ENCODE measurements around the gene KDM8.
A peak's percentile ranks its signal among the peaks of the same experiment; 100 is the strongest.

The KDM8 gene

DNA sequence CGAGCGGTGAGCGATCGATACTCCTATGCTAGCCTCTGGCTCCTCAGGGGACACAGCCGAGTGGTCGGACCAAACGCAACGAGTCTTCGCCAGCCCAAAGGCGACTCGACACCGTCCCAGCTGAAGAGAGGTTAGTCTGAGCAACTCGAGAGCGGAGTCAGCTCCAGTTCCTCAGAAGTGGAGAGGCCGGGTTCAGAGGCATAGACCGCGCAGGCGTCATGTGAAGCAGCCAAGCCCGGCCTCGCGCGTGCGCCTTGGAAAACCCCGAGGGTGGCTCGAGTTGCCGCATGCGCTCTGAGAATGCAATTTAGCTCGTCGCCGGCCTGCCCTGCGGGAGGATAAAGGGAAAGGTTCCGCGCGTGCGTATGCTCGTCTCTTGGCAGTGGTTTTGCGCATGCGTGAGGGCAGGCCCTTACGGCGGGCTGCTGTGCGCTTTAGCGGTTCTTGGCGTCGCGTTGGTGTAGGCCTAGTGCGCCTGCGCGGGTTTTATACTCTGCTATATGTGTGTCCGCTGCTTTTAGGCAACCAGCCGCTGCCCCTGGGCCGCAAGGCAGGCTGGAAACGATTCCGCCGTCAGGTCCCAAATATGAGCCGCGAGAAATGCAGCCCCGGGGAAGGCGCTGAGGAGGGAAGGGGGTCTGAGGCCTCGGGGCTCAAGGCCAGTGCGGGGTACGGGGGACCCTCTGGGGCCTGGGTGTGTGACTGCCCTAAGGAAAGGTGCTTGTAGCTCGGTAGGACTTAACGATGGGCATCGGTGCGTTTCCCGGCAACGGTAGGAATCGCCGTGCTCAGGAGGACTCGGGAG lies at the start of gene KDM8:
KDM8 (plus strand) TSS at position 20 of the 805 bp plus-strand sequence. CDS start 6,598 bp downstream, outside the sequence.
- DNase-seq, result peak; percentile 99

DNA sequence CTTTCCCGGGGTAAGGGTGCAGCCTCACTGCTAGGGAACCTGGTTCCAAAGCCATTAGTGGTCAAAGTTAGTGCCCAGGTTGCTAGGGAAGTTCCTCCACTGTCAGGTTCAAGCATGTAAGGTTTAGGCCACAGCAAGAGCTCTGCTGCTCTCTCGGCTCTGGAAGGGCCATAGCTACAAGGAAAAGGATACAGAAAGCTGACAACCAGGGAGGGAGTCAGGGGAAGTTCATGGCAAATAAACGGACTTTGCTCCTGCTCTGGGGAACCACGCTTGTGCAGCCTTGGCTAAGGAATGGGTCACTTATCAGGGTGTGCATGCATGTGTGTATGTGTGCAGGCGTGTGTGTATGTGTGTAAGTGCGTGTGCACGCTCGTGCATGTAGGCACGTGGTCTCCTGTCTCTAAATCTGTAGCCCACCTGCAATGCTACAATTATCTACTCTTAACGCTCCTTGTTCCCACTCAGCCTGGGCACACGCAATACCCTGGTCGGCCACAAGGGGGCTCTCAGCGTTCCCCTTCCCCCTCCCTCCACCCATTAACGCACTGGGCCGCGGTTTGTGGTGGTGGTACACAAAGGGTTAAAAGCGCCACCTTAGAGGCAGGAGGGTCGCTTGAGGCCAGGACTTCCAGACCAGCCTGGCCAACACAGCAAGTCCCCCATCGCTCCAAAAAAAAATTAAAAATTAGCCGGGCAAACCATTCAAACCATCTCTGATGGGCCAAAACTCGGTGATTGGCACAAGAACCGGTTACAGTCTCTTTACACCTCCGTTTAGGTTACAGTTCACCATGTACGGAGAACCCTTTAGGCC lies 48.4 kb upstream of the KDM8 start:
- DNase-seq, result no peak

DNA sequence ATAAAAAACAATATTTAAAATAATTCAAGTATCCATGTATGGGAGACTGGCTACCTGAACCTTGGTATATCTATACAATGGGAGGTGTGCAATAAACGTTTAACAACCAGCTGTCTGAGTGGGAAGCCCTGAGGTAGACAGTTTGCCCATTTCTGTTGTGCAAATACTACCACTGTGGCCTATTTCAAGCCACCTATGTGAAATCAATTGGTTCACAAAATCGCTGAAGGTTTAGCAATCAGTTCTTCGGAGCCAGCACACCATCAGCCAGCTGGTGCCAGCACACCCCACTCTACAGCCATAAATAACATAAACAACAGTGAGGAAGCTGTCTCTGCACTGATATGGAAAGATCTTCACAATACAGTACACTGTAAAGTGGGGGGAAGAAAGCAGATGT lies 46.7 kb upstream of the KDM8 start:
- DNase-seq, result no peak

GRCh38 chr16:27161398-27161797 lies 41.9 kb upstream of the KDM8 start:
- no peak for DNase-seq

- DNase-seq, result no peak
Observed at GRCh38 chr16:27164352-27164751, 39.0 kb upstream of the KDM8 start.

DNA sequence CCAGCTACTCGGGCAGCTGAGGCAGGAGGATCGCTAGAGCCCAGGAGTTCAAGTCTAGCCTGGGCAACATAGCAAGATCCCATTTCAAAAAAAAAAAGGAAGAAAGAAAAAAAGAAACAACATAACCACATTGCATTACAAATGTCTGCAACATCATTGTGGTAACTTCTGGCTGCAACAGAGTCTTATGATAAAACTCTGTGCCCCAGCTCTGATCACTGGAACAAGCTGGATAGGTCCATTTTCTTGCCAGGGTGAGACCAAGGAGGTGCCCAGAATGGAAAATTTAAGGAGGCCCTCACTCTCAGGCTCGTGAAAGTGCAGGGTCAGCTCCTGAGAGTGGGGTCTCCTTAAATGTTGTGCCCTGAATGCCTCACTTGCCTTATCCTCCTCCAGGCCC lies 37.8 kb upstream of the KDM8 start:
- DNase-seq, result no peak

DNA sequence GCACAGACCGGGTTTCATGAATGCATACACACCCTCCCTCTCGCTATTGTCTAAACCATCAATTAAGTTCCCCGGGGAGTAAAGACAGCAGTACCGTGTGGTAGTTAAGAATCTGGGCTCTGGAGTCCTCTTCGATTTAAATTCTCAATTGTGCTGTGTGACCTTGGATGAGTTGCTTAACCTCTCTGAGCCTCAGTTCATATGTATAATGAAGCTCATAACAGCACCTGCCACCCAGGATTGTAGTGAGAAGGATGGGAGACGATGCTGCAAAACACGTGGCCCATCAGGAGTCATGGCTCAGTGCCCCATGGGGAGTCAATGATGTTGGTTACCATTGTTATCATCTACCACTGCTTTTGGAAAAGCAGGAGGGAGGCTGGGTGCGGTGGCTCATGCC lies 34.5 kb upstream of the KDM8 start:
- DNase-seq, result no peak

DNA sequence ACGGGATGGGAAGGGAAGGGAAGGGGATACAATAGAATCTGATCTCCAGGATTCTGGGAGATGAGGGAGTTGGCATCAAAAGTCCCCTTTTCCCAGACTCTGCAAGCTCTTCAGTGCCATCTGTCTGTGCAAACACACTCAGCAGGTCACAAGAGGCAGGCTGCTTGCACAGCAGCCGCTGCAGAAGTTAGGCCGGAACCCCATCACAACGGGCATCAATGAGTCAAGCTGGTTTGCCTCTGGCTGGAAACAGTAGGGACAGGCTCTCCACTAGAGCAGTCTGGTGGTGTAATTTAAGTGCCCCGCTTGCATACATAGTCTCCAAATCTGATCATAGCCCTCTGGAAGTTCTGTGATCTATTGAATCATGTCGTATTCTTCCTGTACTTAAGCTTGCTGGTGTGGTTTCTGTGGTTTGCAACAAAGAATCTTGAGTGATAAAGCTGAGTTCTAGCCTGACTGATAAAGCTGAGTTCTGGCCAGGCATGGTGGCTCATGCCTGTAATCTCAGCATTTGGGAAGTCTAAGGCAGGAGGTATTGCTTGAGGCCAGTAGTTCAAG lies 33.7 kb upstream of the KDM8 start:
- no peak for DNase-seq

DNA sequence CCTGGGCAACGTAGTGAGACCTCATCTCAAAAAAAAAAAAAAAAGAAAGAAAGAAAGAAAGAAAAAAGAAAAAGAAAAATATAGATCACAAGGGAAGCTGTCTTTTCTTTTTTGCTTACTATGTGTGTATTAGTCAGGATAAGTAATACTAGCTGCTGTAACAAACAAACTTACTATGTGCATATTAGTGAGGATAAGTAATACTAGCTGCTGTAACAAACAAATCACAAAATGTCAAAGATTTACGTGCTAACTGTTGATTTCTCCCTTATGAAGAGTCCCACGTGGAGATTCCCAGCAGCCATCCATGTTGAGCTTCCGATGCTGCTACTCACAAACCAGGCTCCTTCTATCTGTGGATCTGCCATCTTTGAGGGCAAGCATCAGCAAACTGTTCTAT lies 31.7 kb upstream of the KDM8 start:
- no peak for DNase-seq

GRCh38 chr16:27174007-27174406 lies 29.3 kb upstream of the KDM8 start:
- DNase-seq, result peak; percentile 39

- no peak for DNase-seq
Observed at GRCh38 chr16:27174798-27175197, 28.5 kb upstream of the KDM8 start.

DNA sequence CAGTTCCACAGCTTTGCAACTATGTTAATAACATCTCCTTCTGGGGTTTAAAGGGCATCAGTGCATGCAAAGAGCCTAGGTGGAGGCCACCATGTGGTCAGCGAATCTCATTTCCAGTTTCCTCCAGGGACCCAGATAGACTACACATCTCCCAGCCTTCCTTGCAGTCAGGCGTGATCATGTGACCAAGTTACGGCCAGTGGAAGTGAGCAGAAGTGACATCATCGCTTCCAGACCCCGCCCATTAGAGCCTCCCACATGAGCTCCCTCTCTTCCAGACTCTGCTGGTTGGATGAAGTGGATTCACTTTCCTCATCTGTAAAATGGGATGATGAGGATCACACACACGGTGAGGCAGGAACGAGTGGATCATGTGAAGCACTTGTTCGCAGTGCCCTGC lies 27.4 kb upstream of the KDM8 start:
- no peak for DNase-seq

DNA sequence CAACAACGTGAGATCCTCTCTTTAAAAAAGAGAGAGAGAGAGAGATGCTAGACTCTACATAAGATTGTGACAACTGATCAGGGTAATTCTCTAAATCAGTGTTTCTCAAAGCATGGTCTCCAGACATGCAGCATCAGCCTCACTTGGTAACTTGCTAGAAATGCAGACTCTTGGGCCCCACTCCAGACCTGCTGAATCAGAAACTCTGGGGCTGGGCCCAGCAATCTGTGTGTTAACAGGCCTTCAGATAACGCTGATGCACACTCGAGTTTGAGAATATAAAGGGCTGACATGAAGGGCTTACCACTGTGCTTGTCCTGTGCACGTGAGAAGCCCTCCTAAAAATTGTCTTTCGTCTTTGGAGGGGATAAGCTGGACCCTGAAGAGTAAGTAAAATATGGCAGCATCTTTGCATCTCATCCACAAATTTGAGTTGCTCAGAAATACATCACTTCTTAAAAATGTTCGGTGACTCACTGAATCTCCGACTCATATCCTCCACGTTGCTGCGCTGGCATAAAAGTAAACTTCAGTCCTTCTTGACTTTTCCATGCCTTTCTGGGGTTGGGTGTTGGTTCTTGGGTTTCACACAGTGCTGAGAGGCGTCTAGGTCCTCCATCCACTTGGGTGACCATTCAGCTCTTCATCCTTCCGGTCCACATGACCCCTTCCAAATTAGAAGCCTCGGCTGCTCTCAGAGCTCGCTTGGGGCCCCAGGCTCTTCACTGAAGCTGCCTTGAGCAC lies 26.1 kb upstream of the KDM8 start:
- DNase-seq, result no peak

DNA sequence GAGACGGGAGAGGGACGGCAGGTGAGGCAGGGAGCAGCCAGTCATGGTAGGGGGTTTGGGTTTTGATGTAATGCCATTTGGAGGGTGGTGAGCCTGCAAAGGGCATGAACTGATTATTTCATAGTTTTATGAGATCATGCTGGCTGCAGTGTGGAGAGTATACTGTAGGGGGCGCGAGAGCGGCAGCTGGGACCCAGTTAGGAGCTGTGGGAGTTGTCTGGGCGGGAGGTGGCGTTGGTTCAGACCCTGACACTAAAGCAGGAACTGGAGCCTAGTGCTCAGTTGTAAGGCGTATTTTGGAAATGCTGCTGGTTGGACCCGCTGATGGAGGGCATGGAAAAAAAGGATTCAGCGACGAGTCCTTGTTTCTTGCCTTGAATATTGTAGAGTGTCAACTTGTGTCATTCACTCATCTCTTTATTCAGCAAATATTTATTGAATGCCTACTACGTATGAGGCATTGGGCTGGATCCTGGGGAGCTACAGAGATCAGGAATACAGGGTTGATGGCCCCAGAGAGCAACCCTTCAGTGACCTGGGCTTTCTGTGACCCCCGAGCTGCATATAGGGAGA lies 23.7 kb upstream of the KDM8 start:
- no peak for DNase-seq

GRCh38 chr16:27181019-27181790 lies 22.1 kb upstream of the KDM8 start:
- no peak for DNase-seq

DNA sequence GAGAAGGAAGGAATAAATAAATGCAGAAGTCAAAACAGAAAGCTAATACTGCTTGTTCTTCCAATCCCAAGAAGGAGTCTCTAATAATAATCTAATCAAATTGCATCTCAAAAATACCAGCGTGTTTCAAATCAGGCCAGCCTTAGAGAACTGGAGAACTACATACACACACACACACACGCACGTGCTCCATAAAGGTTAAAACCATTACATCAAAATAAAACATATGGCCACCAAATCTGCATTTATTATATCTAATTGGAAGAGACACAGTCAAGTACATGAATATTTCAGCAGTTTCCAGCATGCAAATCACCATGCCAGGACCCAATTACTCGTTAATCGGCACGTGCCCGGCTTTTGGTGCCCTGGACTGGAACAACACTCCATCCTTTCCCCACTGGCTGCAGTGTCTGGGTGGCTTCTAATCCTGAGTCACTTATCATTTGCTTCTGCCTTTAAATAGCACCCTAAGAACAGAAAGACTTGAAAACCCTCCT lies 20.4 kb upstream of the KDM8 start:
- DNase-seq, result no peak

GRCh38 chr16:27185776-27186130 lies 17.6 kb upstream of the KDM8 start:
- no peak for DNase-seq

DNA sequence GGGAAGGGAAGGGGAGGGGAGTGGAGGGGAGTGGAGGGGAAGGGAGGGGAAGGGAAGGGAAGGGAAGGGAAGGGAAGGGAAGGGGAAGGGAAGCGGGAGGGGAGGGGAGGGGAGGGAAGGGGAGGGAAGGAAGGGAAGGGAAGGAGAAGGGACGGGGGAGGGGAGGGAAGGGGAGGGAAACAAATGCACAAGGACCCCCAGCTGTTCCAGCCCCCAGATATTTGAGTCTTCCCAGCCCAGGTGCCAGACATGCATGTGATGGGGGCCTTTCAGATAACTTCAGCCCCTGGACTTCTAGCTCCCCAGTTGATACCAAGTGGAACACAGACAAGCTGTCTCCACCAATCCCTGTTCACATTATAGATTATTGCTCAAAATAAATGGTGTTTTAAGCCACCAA lies 14.7 kb upstream of the KDM8 start:
- no peak for DNase-seq

GRCh38 chr16:27189335-27189972 lies 13.9 kb upstream of the KDM8 start:
- no peak for DNase-seq

DNA sequence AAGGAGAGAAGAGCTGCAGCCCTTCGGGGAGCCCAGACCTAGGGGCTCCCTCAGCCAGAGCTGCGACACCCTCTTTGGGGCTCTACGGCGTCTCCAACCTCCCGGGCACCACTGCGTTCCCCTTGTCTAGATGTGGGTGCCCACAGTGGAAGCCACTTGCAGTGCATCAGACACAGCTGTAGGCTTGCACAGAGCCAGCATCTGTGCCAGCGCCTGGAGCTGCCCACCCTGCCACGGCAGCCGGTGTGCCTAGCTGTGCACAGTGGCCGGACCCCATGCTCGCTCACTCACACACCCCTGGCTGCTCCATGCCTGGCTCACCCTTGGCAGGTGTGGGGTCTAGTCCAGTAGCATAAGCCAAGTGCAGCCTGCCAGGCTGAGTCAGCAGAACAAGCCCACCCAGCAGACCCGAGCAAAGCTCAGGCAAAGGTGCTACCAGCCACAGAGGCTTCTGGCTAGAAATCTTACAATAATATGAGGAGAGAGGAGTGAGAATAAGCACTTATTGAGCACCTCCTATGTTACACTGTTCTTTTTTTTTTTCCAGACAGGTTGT lies 12.9 kb upstream of the KDM8 start:
- no peak for DNase-seq

DNA sequence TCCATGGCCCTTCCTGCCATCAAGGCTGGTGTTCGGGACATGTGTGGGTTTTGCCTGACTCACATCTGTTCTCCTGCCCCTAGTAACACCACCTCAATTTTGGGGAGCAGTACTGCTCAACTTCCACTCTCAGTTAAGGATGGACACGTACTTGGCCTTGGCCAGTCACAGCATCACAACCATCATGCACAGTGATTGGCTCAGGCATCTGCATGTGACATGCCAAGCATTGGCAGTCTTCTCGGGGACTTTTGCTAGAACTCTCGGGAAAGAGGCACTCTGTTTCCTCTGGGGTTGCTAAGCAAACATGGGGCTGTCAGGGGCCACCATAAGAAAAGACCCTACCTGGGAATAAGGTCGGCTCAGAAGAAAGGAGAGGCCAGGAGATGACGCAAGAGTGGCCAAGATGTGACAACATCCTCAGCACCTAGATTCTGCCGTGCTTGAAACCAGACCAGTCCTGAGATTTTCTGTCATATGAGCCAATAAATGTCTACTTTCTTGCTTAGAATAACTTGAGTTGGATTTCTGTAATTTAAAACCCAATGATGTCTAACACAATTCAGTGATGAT lies 11.9 kb upstream of the KDM8 start:
- DNase-seq, result no peak

Data from NCI-H1436 (cell line).